ENCODE measurements around the gene OPA1.

DNA sequence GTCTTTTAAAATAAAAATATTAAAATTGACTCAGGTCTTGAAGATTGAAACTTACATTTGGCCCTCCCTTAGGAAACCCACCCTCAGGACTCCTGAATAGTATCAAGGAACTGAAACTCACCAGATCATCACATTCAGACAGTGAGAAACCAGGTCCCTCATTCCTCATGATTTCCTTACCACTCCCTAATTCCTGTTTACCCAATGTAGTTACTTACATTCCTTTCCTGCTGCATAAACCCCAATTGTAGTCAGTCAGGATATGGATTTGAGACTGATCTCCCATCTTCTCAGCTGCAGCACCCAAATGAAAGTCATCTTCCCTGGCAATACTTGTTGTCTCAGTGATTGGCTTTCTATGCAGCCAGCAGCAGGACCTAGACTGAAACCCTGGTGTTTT is 46.9 kb upstream of the OPA1 start:
- TF ChIP-seq POLR2AphosphoS5 (IDR thresholded peaks at IDR 0.05; ENCODE audit: low read depth, low read length) (no peak), POLR2A (IDR thresholded peaks at IDR 0.05; ENCODE audit: low read depth, low read length) (no peak), SPI1 (IDR thresholded peaks at IDR 0.05; ENCODE audit: low read depth, low read length) (no peak), TAF1 (IDR thresholded peaks at IDR 0.05; ENCODE audit: low read depth, low read length) (no peak)

Measured in GM12891 (cell line).